ENCODE measurements around the gene ACSL1.

DNA sequence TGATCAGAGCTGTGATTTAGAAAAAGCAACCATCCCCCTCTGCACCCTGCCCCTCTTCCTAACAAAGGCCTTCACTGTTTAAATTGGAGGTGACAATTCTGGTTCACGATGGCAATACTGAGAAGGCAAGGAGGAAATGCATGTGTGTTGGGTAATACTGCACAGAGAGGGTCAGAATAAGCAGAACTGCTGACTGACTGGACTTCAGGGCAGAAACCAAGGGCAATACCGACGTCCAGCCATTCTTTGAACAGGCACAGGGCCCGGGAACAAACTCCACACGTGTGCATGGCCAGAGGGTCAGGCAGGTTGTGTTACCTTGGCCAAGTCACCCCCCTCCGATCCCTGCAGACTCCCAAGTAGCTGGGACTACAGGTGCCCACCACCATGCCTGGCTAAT is 6.0 kb downstream of the ACSL1 start:
- TF ChIP-seq, protein P1, sequence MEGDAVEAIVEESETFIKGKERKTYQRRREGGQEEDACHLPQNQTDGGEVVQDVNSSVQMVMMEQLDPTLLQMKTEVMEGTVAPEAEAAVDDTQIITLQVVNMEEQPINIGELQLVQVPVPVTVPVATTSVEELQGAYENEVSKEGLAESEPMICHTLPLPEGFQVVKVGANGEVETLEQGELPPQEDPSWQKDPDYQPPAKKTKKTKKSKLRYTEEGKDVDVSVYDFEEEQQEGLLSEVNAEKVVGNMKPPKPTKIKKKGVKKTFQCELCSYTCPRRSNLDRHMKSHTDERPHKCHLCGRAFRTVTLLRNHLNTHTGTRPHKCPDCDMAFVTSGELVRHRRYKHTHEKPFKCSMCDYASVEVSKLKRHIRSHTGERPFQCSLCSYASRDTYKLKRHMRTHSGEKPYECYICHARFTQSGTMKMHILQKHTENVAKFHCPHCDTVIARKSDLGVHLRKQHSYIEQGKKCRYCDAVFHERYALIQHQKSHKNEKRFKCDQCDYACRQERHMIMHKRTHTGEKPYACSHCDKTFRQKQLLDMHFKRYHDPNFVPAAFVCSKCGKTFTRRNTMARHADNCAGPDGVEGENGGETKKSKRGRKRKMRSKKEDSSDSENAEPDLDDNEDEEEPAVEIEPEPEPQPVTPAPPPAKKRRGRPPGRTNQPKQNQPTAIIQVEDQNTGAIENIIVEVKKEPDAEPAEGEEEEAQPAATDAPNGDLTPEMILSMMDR (IDR thresholded peaks at IDR 0.05 in 2 of 3, conservative IDR thresholded peaks at IDR 0.05 in 1 of 3; ENCODE audit: borderline replicate concordance in 1 of 3, insufficient read depth in 1 of 3, low read depth in 2 of 3, low read length in 2 of 3): no peak
- TF ChIP-seq, protein P2, sequence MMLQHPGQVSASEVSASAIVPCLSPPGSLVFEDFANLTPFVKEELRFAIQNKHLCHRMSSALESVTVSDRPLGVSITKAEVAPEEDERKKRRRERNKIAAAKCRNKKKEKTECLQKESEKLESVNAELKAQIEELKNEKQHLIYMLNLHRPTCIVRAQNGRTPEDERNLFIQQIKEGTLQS (IDR thresholded peaks at IDR 0.05): no peak
- no peak for TF ChIP-seq EZH2 (IDR thresholded peaks at IDR 0.05)
